Measurements from ENCODE around the gene USP17L27. TPM values are rescaled to one million over a fixed set of nuclear protein-coding genes. Genes with fewer than 3 reads are reported as not detected.
"Not testable (repeated sequence)": the region's sequence is repeated elsewhere in the genome, so short reads cannot be mapped to it uniquely, and the experiment has no call there.

Gene USP17L27
- total and polyA plus RNA-seq, 2 donors (not counting 1 experiment from before 2014, with no cell fraction given): not detected

GRCh38 chr4:9334358-9334757, 9.6 kb upstream of the USP17L27 start, which contains the start of gene USP17L26:
USP17L26 (plus strand) TSS chr4:9334658; CDS start chr4:9334658, 0 bp downstream.
- H3K4me1 ChIP-seq (ENCODE audit: control insufficient read depth in 2 of 2, insufficient read depth in 2 of 2, low read length in 2 of 2); H3K27ac ChIP-seq (ENCODE audit: low read length in 2 of 2); H3K4me3 Mint-ChIP-seq; H3K27ac Mint-ChIP-seq; H3K27me3 Mint-ChIP-seq; H3K4me1 Mint-ChIP-seq; H2AFZ ChIP-seq (ENCODE audit: insufficient read depth, low read depth, low read length, poor library complexity, severe bottlenecking); POLR2A ChIA-PET; H4K20me1 ChIP-seq (ENCODE audit: control insufficient read depth, insufficient read depth, low read length, poor library complexity, severe bottlenecking); H3K9me3 ChIP-seq (ENCODE audit: control extremely low read depth in 1 of 3, control insufficient read depth in 2 of 3, insufficient read depth in 1 of 3, low read length in 2 of 3); H3K27me3 ChIP-seq (replicated peaks in 1 of 4; ENCODE audit: control extremely low read depth in 1 of 4, control insufficient read depth in 3 of 4, insufficient read depth in 4 of 4, low read length in 3 of 4); DNase-seq; H3K9ac ChIP-seq (ENCODE audit: low read length); H3K4me2 ChIP-seq (replicated peaks; ENCODE audit: low read depth, low read length, poor library complexity, severe bottlenecking); intact Hi-C loops (cut with micrococcal nuclease); H3K9me3 Mint-ChIP-seq (ENCODE audit: insufficient read depth); H3K36me3 ChIP-seq (replicated peaks in 1 of 2; ENCODE audit: control extremely low read depth in 1 of 2, control insufficient read depth in 1 of 2, extremely low read depth in 1 of 2, insufficient read depth in 2 of 2, low read length in 1 of 2); ATAC-seq (ENCODE audit: low read depth); CTCF ChIA-PET; H3K79me2 ChIP-seq (ENCODE audit: control insufficient read depth, insufficient read depth, low read length); H3K4me3 ChIP-seq (ENCODE audit: control extremely low read depth in 1 of 5, extremely low read depth in 1 of 5, insufficient read depth in 1 of 5, low read depth in 2 of 5, low read length in 4 of 5): not testable (repeated sequence)
- WGBS (ENCODE audit: insufficient coverage): no CpG with 5 or more reads among the region's 15 CpGs

DNA sequence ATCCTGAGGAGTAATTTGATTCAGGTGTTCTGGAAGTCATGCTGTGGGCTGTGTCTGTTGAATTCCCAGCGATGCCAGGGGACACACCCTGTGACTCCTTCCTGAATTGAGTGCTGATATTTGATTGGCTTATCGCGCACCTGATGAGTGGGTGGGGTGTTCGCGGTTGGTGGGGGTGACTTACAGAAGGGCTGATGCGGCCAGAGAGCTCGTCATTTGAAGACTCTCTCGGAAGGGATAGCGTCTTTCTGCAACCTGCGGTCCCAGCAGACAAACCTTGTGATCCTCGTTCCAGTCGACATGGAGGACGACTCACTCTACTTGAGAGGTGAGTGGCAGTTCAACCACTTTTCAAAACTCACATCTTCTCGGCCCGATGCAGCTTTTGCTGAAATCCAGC, 4.8 kb upstream of the USP17L27 start, which contains the start of gene USP17L5:
TSS of gene USP17L5 (plus strand) at position 301 of the 400 bp plus-strand sequence. CDS start at position 301, 0 bp downstream.
- DNase-seq; H3K27me3 ChIP-seq (replicated peaks in 1 of 4; ENCODE audit: control extremely low read depth in 1 of 4, control insufficient read depth in 3 of 4, insufficient read depth in 4 of 4, low read length in 3 of 4); H3K36me3 ChIP-seq (replicated peaks in 1 of 2; ENCODE audit: control extremely low read depth in 1 of 2, control insufficient read depth in 1 of 2, extremely low read depth in 1 of 2, insufficient read depth in 2 of 2, low read length in 1 of 2); H3K9me3 ChIP-seq (ENCODE audit: control extremely low read depth in 1 of 3, control insufficient read depth in 2 of 3, insufficient read depth in 1 of 3, low read length in 2 of 3); POLR2A ChIA-PET; H2AFZ ChIP-seq (ENCODE audit: insufficient read depth, low read depth, low read length, poor library complexity, severe bottlenecking); intact Hi-C loops (cut with micrococcal nuclease); H3K4me3 Mint-ChIP-seq; H3K4me2 ChIP-seq (replicated peaks; ENCODE audit: low read depth, low read length, poor library complexity, severe bottlenecking); H3K9ac ChIP-seq (ENCODE audit: low read length); CTCF ChIA-PET; ATAC-seq (ENCODE audit: low read depth); H3K4me3 ChIP-seq (ENCODE audit: control extremely low read depth in 1 of 5, extremely low read depth in 1 of 5, insufficient read depth in 1 of 5, low read depth in 2 of 5, low read length in 4 of 5); H3K79me2 ChIP-seq (ENCODE audit: control insufficient read depth, insufficient read depth, low read length); H3K27ac ChIP-seq (ENCODE audit: low read length in 2 of 2); H3K9me3 Mint-ChIP-seq (ENCODE audit: insufficient read depth); H3K4me1 ChIP-seq (ENCODE audit: control insufficient read depth in 2 of 2, insufficient read depth in 2 of 2, low read length in 2 of 2); H3K27me3 Mint-ChIP-seq; H3K27ac Mint-ChIP-seq; H3K4me1 Mint-ChIP-seq; H4K20me1 ChIP-seq (ENCODE audit: control insufficient read depth, insufficient read depth, low read length, poor library complexity, severe bottlenecking): not testable (repeated sequence)
- WGBS (ENCODE audit: insufficient coverage): no CpG with 5 or more reads among the region's 15 CpGs

- CTCF ChIA-PET; ATAC-seq (ENCODE audit: low read depth); H3K36me3 ChIP-seq (replicated peaks in 1 of 2; ENCODE audit: control extremely low read depth in 1 of 2, control insufficient read depth in 1 of 2, extremely low read depth in 1 of 2, insufficient read depth in 2 of 2, low read length in 1 of 2); H3K4me3 Mint-ChIP-seq; H3K4me3 ChIP-seq (ENCODE audit: control extremely low read depth in 1 of 5, extremely low read depth in 1 of 5, insufficient read depth in 1 of 5, low read depth in 2 of 5, low read length in 4 of 5); H3K9ac ChIP-seq (ENCODE audit: low read length); H3K4me1 Mint-ChIP-seq; H3K9me3 ChIP-seq (ENCODE audit: control extremely low read depth in 1 of 3, control insufficient read depth in 2 of 3, insufficient read depth in 1 of 3, low read length in 2 of 3); POLR2A ChIA-PET; H2AFZ ChIP-seq (ENCODE audit: insufficient read depth, low read depth, low read length, poor library complexity, severe bottlenecking); H3K27ac ChIP-seq (ENCODE audit: low read length in 2 of 2); DNase-seq; H3K4me2 ChIP-seq (replicated peaks; ENCODE audit: low read depth, low read length, poor library complexity, severe bottlenecking); H3K27ac Mint-ChIP-seq; H3K79me2 ChIP-seq (ENCODE audit: control insufficient read depth, insufficient read depth, low read length); H3K27me3 ChIP-seq (replicated peaks in 1 of 4; ENCODE audit: control extremely low read depth in 1 of 4, control insufficient read depth in 3 of 4, insufficient read depth in 4 of 4, low read length in 3 of 4); H4K20me1 ChIP-seq (ENCODE audit: control insufficient read depth, insufficient read depth, low read length, poor library complexity, severe bottlenecking); intact Hi-C loops (cut with micrococcal nuclease); H3K4me1 ChIP-seq (ENCODE audit: control insufficient read depth in 2 of 2, insufficient read depth in 2 of 2, low read length in 2 of 2); H3K27me3 Mint-ChIP-seq; H3K9me3 Mint-ChIP-seq (ENCODE audit: insufficient read depth): not testable (repeated sequence)
- WGBS (ENCODE audit: insufficient coverage): no CpG with 5 or more reads among the region's 15 CpGs
Observed at GRCh38 chr4:9348593-9348992, 4.6 kb downstream of the USP17L27 start, which contains the start of gene USP17L28. USP17L28 (plus strand) TSS chr4:9348893; CDS start chr4:9348893, 0 bp downstream.

- WGBS (ENCODE audit: insufficient coverage): 93% methylated on average over 7 of the region's 18 CpGs
- CTCF ChIA-PET; H3K9me3 Mint-ChIP-seq (ENCODE audit: insufficient read depth): not testable (repeated sequence)
Observed at GRCh38 chr4:9350866-9351265, 6.9 kb downstream of the USP17L27 start.

More at GRCh38 chr4:9350866-9351265, 6.9 kb downstream of the USP17L27 start:
- H3K4me1 Mint-ChIP-seq; H3K27me3 ChIP-seq (replicated peaks in 1 of 4; ENCODE audit: control extremely low read depth in 1 of 4, control insufficient read depth in 3 of 4, insufficient read depth in 4 of 4, low read length in 3 of 4); intact Hi-C loops (cut with micrococcal nuclease); H3K9ac ChIP-seq (ENCODE audit: low read length); H3K4me1 ChIP-seq (ENCODE audit: control insufficient read depth in 2 of 2, insufficient read depth in 2 of 2, low read length in 2 of 2); POLR2A ChIA-PET; DNase-seq; H3K27me3 Mint-ChIP-seq; H4K20me1 ChIP-seq (ENCODE audit: control insufficient read depth, insufficient read depth, low read length, poor library complexity, severe bottlenecking); H2AFZ ChIP-seq (ENCODE audit: insufficient read depth, low read depth, low read length, poor library complexity, severe bottlenecking); H3K79me2 ChIP-seq (ENCODE audit: control insufficient read depth, insufficient read depth, low read length); H3K27ac ChIP-seq (ENCODE audit: low read length in 2 of 2); H3K4me3 ChIP-seq (ENCODE audit: control extremely low read depth in 1 of 5, extremely low read depth in 1 of 5, insufficient read depth in 1 of 5, low read depth in 2 of 5, low read length in 4 of 5); H3K4me2 ChIP-seq (replicated peaks; ENCODE audit: low read depth, low read length, poor library complexity, severe bottlenecking); H3K9me3 ChIP-seq (ENCODE audit: control extremely low read depth in 1 of 3, control insufficient read depth in 2 of 3, insufficient read depth in 1 of 3, low read length in 2 of 3); H3K36me3 ChIP-seq (replicated peaks in 1 of 2; ENCODE audit: control extremely low read depth in 1 of 2, control insufficient read depth in 1 of 2, extremely low read depth in 1 of 2, insufficient read depth in 2 of 2, low read length in 1 of 2); H3K4me3 Mint-ChIP-seq; ATAC-seq (ENCODE audit: low read depth); H3K27ac Mint-ChIP-seq: not testable (repeated sequence)
